Liver (tissue), 3 donors: ENCODE data around the gene FXYD2.

Experiments used
- EGR1 ChIP-seq, 2 donors: IDR thresholded peaks; 2 replicates each; pipeline ENCODE4 v1.6.1; 2016 to 2018; ENCODE audit warnings: antibody characterized with exemption in 2 of 2, low read depth in 2 of 2
- FOXA1 ChIP-seq: IDR thresholded peaks from 2 replicates; pipeline ENCODE4 v1.6.1; 2016; ENCODE audit warnings: antibody characterized with exemption
- GABPA ChIP-seq, 2 donors: IDR thresholded peaks in 1 of 2; conservative IDR thresholded peaks in 1 of 2; 2 replicates each; pipeline ENCODE4 v1.6.1; 2016; ENCODE audit warnings: antibody characterized with exemption in 2 of 2, mild to moderate bottlenecking in 1 of 2, moderate library complexity in 1 of 2
- HNF4G ChIP-seq: IDR thresholded peaks from 2 replicates; pipeline ENCODE4 v1.6.1; 2016; ENCODE audit warnings: antibody characterized with exemption
- JUND ChIP-seq, 2 donors: IDR thresholded peaks; 2 replicates each; pipeline ENCODE4 v1.6.1; 2016; ENCODE audit warnings: antibody characterized with exemption in 2 of 2
- RAD21 ChIP-seq, 2 donors: IDR thresholded peaks; 2 replicates each; pipeline ENCODE4 v1.6.1; 2016; ENCODE audit warnings: antibody characterized with exemption in 2 of 2, mild to moderate bottlenecking in 2 of 2
- SP1 ChIP-seq: IDR thresholded peaks from 2 replicates; pipeline ENCODE4 v1.6.1; 2018; ENCODE audit warnings: antibody characterized with exemption, mild to moderate bottlenecking
- YY1 ChIP-seq: IDR thresholded peaks from 2 replicates; pipeline ENCODE4 v1.6.1; 2016; ENCODE audit warnings: antibody characterized with exemption, mild to moderate bottlenecking
- TF ChIP-seq, protein P1 (sequence below): fragments of 150-350 bp; IDR thresholded peaks from 2 replicates; pipeline ENCODE4 v1.5.1; 2017; ENCODE audit warnings: improper control_type of control experiment, low read depth, low read length; ENCODE audit not compliant: missing input control
- TF ChIP-seq, protein P2 (sequence below): IDR thresholded peaks from 2 replicates; pipeline ENCODE4 v1.6.1; 2016; ENCODE audit warnings: antibody characterized with exemption, mild to moderate bottlenecking
- TF ChIP-seq, protein P3 (sequence below): IDR thresholded peaks from 2 replicates; pipeline ENCODE4 v1.6.1; 2016; ENCODE audit warnings: antibody characterized with exemption
- TF ChIP-seq, protein P4 (sequence below): IDR thresholded peaks from 2 replicates; pipeline ENCODE4 v1.6.1; 2016; ENCODE audit warnings: antibody characterized with exemption
- donor health status: healthy.
- donor health status: healthy.

DNA sequence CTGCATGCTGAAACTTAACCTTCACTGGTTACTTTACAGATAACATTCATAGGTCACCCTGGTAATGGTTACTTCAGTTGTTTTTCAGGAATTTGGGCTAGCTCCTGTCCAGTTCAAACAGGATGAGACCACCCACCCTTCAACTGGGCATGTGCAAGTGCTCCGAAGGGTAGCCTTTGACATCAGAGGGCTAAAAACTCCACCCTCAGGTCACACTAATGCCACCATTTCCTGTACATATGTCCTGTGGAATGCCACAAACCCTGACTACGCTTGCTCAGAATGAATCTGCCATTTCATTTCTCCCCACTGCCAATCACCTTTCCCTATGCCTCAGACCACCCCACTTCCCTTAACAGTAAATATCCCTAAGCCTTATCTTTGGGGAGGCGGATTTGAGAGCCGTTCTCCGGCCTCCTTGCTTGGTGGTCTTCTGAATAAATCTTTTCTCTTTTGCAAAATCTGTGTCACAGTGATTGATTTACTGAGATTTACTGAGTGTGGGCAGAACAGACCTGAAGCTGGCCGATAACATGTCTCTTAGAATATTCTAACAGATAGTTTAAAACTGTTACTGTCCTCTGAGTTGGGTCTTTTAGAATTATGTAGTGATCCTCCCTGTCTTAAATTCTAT, 25.4 kb upstream of the FXYD2 start:
- TF ChIP-seq, protein P1, sequence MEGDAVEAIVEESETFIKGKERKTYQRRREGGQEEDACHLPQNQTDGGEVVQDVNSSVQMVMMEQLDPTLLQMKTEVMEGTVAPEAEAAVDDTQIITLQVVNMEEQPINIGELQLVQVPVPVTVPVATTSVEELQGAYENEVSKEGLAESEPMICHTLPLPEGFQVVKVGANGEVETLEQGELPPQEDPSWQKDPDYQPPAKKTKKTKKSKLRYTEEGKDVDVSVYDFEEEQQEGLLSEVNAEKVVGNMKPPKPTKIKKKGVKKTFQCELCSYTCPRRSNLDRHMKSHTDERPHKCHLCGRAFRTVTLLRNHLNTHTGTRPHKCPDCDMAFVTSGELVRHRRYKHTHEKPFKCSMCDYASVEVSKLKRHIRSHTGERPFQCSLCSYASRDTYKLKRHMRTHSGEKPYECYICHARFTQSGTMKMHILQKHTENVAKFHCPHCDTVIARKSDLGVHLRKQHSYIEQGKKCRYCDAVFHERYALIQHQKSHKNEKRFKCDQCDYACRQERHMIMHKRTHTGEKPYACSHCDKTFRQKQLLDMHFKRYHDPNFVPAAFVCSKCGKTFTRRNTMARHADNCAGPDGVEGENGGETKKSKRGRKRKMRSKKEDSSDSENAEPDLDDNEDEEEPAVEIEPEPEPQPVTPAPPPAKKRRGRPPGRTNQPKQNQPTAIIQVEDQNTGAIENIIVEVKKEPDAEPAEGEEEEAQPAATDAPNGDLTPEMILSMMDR: no peak
- TF ChIP-seq RAD21 (IDR thresholded peaks at IDR 0.05) (no peak), SP1 (no peak), JUND (IDR thresholded peaks at IDR 0.05) (no peak), FOXA1 (no peak), YY1 (no peak), GABPA (IDR thresholded peaks at IDR 0.05 in 1 of 2, conservative IDR thresholded peaks at IDR 0.05 in 1 of 2) (no peak), HNF4G (no peak), EGR1 (IDR thresholded peaks at IDR 0.05; ENCODE audit: low read depth in 2 of 2) (no peak)
- TF ChIP-seq, protein P2, sequence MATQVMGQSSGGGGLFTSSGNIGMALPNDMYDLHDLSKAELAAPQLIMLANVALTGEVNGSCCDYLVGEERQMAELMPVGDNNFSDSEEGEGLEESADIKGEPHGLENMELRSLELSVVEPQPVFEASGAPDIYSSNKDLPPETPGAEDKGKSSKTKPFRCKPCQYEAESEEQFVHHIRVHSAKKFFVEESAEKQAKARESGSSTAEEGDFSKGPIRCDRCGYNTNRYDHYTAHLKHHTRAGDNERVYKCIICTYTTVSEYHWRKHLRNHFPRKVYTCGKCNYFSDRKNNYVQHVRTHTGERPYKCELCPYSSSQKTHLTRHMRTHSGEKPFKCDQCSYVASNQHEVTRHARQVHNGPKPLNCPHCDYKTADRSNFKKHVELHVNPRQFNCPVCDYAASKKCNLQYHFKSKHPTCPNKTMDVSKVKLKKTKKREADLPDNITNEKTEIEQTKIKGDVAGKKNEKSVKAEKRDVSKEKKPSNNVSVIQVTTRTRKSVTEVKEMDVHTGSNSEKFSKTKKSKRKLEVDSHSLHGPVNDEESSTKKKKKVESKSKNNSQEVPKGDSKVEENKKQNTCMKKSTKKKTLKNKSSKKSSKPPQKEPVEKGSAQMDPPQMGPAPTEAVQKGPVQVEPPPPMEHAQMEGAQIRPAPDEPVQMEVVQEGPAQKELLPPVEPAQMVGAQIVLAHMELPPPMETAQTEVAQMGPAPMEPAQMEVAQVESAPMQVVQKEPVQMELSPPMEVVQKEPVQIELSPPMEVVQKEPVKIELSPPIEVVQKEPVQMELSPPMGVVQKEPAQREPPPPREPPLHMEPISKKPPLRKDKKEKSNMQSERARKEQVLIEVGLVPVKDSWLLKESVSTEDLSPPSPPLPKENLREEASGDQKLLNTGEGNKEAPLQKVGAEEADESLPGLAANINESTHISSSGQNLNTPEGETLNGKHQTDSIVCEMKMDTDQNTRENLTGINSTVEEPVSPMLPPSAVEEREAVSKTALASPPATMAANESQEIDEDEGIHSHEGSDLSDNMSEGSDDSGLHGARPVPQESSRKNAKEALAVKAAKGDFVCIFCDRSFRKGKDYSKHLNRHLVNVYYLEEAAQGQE: no peak
- TF ChIP-seq, protein P3, sequence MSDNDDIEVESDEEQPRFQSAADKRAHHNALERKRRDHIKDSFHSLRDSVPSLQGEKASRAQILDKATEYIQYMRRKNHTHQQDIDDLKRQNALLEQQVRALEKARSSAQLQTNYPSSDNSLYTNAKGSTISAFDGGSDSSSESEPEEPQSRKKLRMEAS: no peak
- TF ChIP-seq, protein P4, sequence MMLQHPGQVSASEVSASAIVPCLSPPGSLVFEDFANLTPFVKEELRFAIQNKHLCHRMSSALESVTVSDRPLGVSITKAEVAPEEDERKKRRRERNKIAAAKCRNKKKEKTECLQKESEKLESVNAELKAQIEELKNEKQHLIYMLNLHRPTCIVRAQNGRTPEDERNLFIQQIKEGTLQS: no peak
